GM12878 (cell line): ENCODE measurements around the gene DLD. TPM values are rescaled to one million over a fixed set of nuclear protein-coding genes. Genes with fewer than 3 reads are reported as not detected.

Source experiments
- ATAC-seq: fragments of 200-7000 bp; cut with Tn5 transposase; 3 replicates; pipeline ENCODE4 v1.9.1; 2020; ENCODE audit warnings: mild to moderate bottlenecking, moderate library complexity
- BruUV-seq: library from RNA; stranded (reverse); fragments of 400-500 nt; replicated peaks from 2 replicates; lab custom pipeline; 2021; lab: Mats Ljungman, UMichigan
- CTCF ChIA-PET: fragments of 300-600 bp; sonication (Branson Sonifier 250); formaldehyde crosslinking; extraction: SDS; loops from one replicate; lab custom pipeline; 2021; ENCODE audit warnings: inconsistent platforms; lab: Yijun Ruan, JAX
- POLR2A ChIA-PET: fragments of 350-600 bp; formaldehyde crosslinking; extraction: SDS; loops from one replicate; lab custom pipeline; 2021; ENCODE audit warnings: inconsistent platforms; lab: Charles Lee
- RAD21 ChIA-PET: fragments of 300-600 bp; sonication (Branson Sonifier 250); formaldehyde crosslinking; loops from one replicate; lab custom pipeline; 2023; ENCODE audit warnings: antibody characterized with exemption; ENCODE audit not compliant: unreplicated experiment; lab: Charles Lee
- SMC1A ChIA-PET: fragments of 300-600 bp; sonication (Branson Sonifier 250); formaldehyde crosslinking; loops from one replicate; lab custom pipeline; 2023; ENCODE audit not compliant: unreplicated experiment, uncharacterized antibody; lab: Charles Lee
- DNase-seq: peaks from one replicate; pipeline ENCODE4 v3.0.0-alpha.2; 2011; ENCODE audit warnings: low read depth, low spot score
- FAIRE-seq: peaks from 3 replicates; lab custom pipeline; 2011; peaks lifted over from hg19 to GRCh38; lab: Jason Lieb, UNC
- H2AFZ ChIP-seq: 2 replicates; pipeline ENCODE4 v1.6.0; 2011; ENCODE audit warnings: low read depth, low read length, control low read depth; ENCODE audit not compliant: control insufficient read depth
- H3K27ac ChIP-seq: 2 replicates; pipeline ENCODE4 v1.5.1; 2011; ENCODE audit warnings: control low read depth; ENCODE audit not compliant: control insufficient read depth, insufficient read depth
- H3K27me3 ChIP-seq, 2 experiments: replicated peaks in 1 of 2; 2 replicates each; pipeline versions ENCODE4 v1.6.0 to v1.6.1; 2011; ENCODE audit warnings: low read length in 1 of 2; ENCODE audit not compliant: control insufficient read depth in 2 of 2, insufficient read depth in 2 of 2
- H3K36me3 ChIP-seq, 2 experiments: 2 replicates each; pipeline ENCODE4 v1.5.1; 2011; ENCODE audit warnings: low read length in 1 of 2; ENCODE audit not compliant: control insufficient read depth in 2 of 2, insufficient read depth in 2 of 2
- H3K4me1 ChIP-seq: 2 replicates; pipeline ENCODE4 v1.6.1; 2011; ENCODE audit warnings: mild to moderate bottlenecking, low read length, moderate library complexity, mixed read lengths; ENCODE audit not compliant: control insufficient read depth, insufficient read depth
- H3K4me2 ChIP-seq: 2 replicates; pipeline ENCODE4 v1.6.0; 2011; ENCODE audit warnings: control low read depth; ENCODE audit not compliant: control insufficient read depth, insufficient read depth
- H3K4me3 ChIP-seq: fragments of 200-600 bp; sonication (generic); 2 replicates; pipeline ENCODE4 v1.5.1; 2016
- H3K79me2 ChIP-seq: 2 replicates; pipeline ENCODE4 v1.6.0; 2011; ENCODE audit warnings: low read length; ENCODE audit not compliant: control insufficient read depth, insufficient read depth
- H3K9ac ChIP-seq: 2 replicates; pipeline ENCODE4 v1.8.0; 2011; ENCODE audit warnings: low read length, control low read depth, mixed read lengths; ENCODE audit not compliant: control insufficient read depth, insufficient read depth
- H3K9me3 ChIP-seq: replicated peaks from 3 replicates; pipeline ENCODE4 v1.5.1; 2011; ENCODE audit warnings: mild to moderate bottlenecking, low read length; ENCODE audit not compliant: control insufficient read depth, insufficient read depth
- H4K20me1 ChIP-seq: 2 replicates; pipeline ENCODE4 v1.6.0; 2011; ENCODE audit not compliant: control insufficient read depth, insufficient read depth
- CREM ChIP-seq: IDR thresholded peaks from 2 replicates; pipeline ENCODE4 v1.6.1; 2014; ENCODE audit warnings: antibody characterized with exemption, low read depth
- IKZF1 ChIP-seq: fragments of 450-650 bp; conservative IDR thresholded peaks from 2 replicates; pipeline ENCODE4 v1.6.1; 2017; ENCODE audit warnings: antibody characterized with exemption, mild to moderate bottlenecking
- MXI1 ChIP-seq: fragments of 150-350 bp; IDR thresholded peaks from 2 replicates; pipeline ENCODE4 v1.6.1; 2011; ENCODE audit warnings: low read depth, mild to moderate bottlenecking, inconsistent platforms, low read length, improper control_type of control experiment
- SIX5 ChIP-seq: IDR thresholded peaks from 2 replicates; pipeline ENCODE4 v1.6.1; 2011; ENCODE audit warnings: mild to moderate bottlenecking, low read depth, low read length, moderate library complexity; ENCODE audit not compliant: severe bottlenecking
- SMAD1 ChIP-seq: fragments of 450-650 bp; IDR thresholded peaks from 2 replicates; pipeline ENCODE4 v1.6.1; 2018; ENCODE audit warnings: mild to moderate bottlenecking, low read depth; ENCODE audit not compliant: partially characterized antibody
- SRF ChIP-seq, 2 experiments: IDR thresholded peaks; 2 replicates each; pipeline ENCODE4 v1.6.1; 2011; ENCODE audit warnings: low read depth in 2 of 2, low read length in 2 of 2, mild to moderate bottlenecking in 1 of 2, moderate library complexity in 1 of 2
- STAT3 ChIP-seq: IDR thresholded peaks from 2 replicates; pipeline ENCODE4 v1.6.1; 2011; ENCODE audit warnings: low read depth, low read length, improper control_type of control experiment
- WGBS: methylation state at CpG from one replicate; pipeline ENCODE4 v1.1.6; 2016; ENCODE audit warnings: low lambda C conversion rate; ENCODE audit not compliant: insufficient replicate concordance, insufficient coverage; ENCODE audit errors: missing lambda C conversion rate; 5-methylcytosine and 5-hydroxymethylcytosine counted together
- in situ Hi-C: fragments of 300-500 bp; cut with MboI; formaldehyde crosslinking; loops from 9 replicates; pipeline ENCODE4 v1.14.3; 2018; ENCODE audit warnings: mixed read lengths
- intact Hi-C: fragments of 100-400 bp; cut with micrococcal nuclease; formaldehyde crosslinking; loops from one replicate; pipeline ENCODE4 v1.14.2; 2022; ENCODE audit not compliant: unreplicated experiment
- polyA plus RNA-seq, 11 experiments: library from polyadenylated mRNA; depleted of rRNA in 4 of 11; unstranded in 6 of 11; stranded (reverse) in 5 of 11; fragments of >200 nt; fragmentation: Nextera tagmentation in 4 of 11; fragmentation: Illumina TruSeq in 1 of 11; extraction: Ambion mirVana in 4 of 11; extraction: Trizol in 1 of 11; gene quantifications; 1 replicate in 1 of 11; 2 replicates in 10 of 11; pipeline versions ENCODE4 v1.2.1 to v1.2.3, GENCODE V29; 2011 to 2016; ENCODE audit warnings: inconsistent platforms in 2 of 11, missing spikeins in 2 of 11, low read depth in 1 of 11
- total RNA-seq, 4 experiments: library from RNA; depleted of rRNA in 3 of 4; stranded (reverse); fragments of >200 nt in 3 of 4; fragmentation: Illumina TruSeq in 1 of 4; extraction: Trizol in 1 of 4; gene quantifications; 2 replicates each; pipeline versions ENCODE4 v1.2.1 to v1.2.3, GENCODE V29; 2013 to 2021

The DLD gene
- total and polyA plus RNA-seq, 10 of the 15 experiments (the other 5 are each of a cell fraction or from before 2014, with no cell fraction given): 62.7 to 314 (median 161) TPM

GRCh38 chr7:107854989-107855388, 36.0 kb upstream of the DLD start:
- no peak overlapping the region for H3K4me2 ChIP-seq
- H4K20me1 ChIP-seq: no peaks in the 10 kb centered on the region
- 33% methylated on average over 4 of the region's 4 CpGs for WGBS
- TF ChIP-seq SMAD1 (no peak), CREM (no peak), SIX5 (no peak), STAT3 (no peak), IKZF1 (no peak), SRF (IDR thresholded peaks at IDR 0.05; ENCODE audit: low read depth in 2 of 2, low read length in 2 of 2) (no peak), MXI1 (no peak)
- TF ChIP-seq, all 136 proteins: peak for 0
- Histone ChIP-seq H3K79me2 (no peaks in the 10 kb centered on the region), H2AFZ (no peak overlapping the region), H3K4me1 (no peaks in the 10 kb centered on the region; the same call in 1 of the 2 replicates), H3K27ac (no peak overlapping the region), H3K36me3 (no peaks in the 10 kb centered on the region), H3K9me3 (no peaks in the 10 kb centered on the region; the same call in 2 of the 3 replicates), H3K9ac (no peak overlapping the region), H3K4me3 (no peak overlapping the region), H3K27me3 (no peaks in the 10 kb centered on the region; a peak in 1 of 4 replicates)
- no TSS peak for BruUV-seq
- FAIRE-seq (no peak), ATAC-seq (no peak), DNase-seq (no peak)
- RAD21 ChIA-PET: no interaction called here
- in situ Hi-C loops (no loop called here), intact Hi-C loops (no loop called here)
- SMC1A ChIA-PET: interaction anchor here (1.8 kb wide), 1 partner anchor 20 kb away, joined by 7 read pairs; no protein-coding TSS in a partner anchor
- CTCF ChIA-PET: interaction anchor here (1.1 kb wide), 1 partner anchor 20 kb away, joined by 3 read pairs; no protein-coding TSS in a partner anchor
- POLR2A ChIA-PET: no interaction called here
